GM21737 (cell line): ENCODE data around the gene GNG3.

Experiments used
- ATAC-seq: cut with Tn5 transposase; IDR thresholded peaks from one replicate; pipeline ENCODE4 v1.9.1; 2021; ENCODE audit warnings: mild to moderate bottlenecking, moderate library complexity; ENCODE audit not compliant: unreplicated experiment

Gene GNG3

DNA sequence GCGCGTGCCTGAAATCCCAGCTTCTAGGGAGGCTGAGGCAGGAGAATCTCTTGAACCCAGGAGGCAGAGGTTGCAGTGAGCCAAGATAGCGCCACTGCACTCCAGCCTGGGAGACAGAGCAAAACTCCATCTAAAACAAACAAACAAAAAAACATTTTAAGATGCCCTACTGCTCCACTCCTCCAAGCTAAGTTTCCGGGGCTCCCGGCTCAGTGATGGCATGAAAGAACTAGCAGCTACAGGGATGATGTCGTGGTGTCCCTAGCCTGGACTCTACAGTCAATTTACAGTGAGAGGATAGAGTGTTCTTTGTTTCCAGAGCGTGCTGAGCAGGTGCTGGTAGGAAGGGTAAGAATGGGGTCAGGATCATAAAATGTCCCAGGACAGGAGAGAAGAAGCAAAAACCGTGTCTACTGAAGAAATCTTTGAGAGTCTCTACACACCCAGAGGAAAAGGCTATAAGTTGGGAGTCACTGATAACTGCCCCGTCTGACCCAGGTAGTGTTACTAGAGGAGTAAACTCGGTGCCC is 47.7 kb downstream of the GNG3 start:
- no peak for ATAC-seq

DNA sequence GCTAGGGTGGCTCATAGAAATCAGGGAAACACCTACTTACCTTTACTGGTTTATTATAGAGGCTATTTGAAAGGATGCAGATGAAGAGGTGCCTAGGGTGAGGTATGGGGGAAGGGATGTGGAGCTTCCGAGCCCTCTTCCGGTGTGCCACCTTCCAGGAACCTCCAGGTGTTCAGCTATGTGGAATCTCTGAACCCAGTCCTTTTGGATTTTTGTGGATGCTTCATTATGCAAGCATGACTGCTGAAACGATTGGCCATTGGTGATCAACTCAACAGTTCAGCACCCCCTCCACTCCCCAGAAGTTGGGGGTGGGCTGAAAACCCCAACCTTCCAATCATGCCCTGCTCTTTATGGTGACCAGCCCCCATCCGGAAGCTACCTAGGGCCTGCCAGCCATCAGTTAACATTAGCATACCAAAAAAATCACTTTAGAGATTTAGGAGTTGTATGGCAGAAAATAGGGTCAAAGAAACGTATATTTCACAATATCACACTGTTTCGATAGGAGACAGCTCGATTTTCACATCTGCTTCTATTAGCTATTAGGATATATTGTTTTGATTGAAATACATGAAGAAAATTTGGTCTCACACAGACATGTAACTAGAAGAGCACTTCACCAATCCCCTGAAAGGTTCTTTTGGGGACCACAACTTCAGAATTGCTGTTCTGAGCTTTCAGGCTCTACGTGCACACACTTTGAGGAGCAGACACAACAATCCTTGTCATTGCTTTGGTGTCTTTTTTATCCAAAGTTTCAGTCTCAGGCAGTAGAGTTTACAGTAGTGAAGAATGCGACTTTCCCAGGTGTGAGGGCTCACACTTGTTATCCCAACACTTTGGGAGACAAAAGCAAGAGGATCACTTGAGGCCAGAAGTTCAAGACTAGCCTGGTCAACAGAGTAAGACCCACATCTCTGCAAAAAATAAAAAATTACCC is 50.6 kb downstream of the GNG3 start:
- ATAC-seq, result no peak
